Omental fat pad (tissue), 4 donors: ENCODE results near the gene AGO4. TPM values are rescaled to one million over a fixed set of nuclear protein-coding genes. Genes with fewer than 3 reads are reported as not detected.

Experiments used
- ATAC-seq: fragments of 150-250 bp; one replicate; pipeline ENCODE4 v1.9.1; 2016; ENCODE audit warnings: mild to moderate bottlenecking, moderate library complexity; ENCODE audit not compliant: low FRiP score
- DNase-seq: peaks from one replicate; pipeline ENCODE4 v3.0.0-alpha.2; 2019; ENCODE audit warnings: low spot score
- total RNA-seq, 4 donors: library from RNA; depleted of rRNA; stranded (reverse); fragments of >200 nt; gene quantifications; one replicate each; pipeline ENCODE4 v1.1.0, GENCODE V29; 2016
- TF ChIP-seq, protein P1 (sequence below), 3 donors: fragments of 450-650 bp; IDR thresholded peaks; one replicate each; pipeline ENCODE4 v1.5.1; 2016 to 2017; ENCODE audit warnings: antibody characterized with exemption in 3 of 3, mild to moderate bottlenecking in 3 of 3, moderate library complexity in 2 of 3

AGO4 gene
- total RNA-seq, 4 donors from 2014 or later: 9.2 to 28.2 (median 18.4) TPM

DNA sequence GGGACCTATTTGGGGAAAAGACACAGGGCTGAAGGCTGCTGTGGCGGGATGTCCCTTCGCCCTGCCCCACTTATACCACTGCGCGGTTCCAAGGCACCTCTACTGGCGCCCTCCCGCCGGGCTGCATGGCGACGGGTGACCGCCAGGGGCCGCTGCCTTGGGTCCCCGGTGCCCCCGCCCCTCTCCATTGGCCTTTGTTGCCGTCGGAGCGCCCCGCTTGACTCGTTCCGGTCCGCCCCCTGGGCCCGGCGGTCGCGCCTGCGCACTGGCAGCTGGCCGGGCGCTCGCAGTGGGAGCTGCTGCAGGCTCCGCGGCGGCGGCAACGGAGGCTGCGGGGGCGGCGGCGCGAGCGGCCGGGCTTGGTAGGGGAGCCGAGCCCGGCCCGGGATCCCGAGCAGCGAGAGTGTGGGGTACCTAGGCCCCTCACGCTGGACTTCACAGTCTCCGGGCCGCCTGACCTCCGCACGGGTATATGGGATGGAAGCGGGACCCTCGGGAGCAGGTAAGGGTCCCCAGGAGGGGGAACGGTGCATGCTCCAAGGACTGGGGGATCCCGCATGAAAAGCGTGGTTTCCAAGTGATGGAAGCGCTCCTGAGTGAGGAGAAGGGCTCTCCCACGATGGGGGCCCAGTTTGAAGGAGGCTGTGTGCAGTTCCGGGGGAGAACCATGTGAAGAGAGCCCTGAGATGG lies 75.3 kb downstream of the AGO4 start, which contains the start of gene AGO1:
Gene AGO1 (plus strand): TSS at position 265 of the 690 bp plus-strand sequence. CDS start 213 bp downstream, at position 478.
- ATAC-seq: peak; percentile 95
- TF ChIP-seq, protein P1, sequence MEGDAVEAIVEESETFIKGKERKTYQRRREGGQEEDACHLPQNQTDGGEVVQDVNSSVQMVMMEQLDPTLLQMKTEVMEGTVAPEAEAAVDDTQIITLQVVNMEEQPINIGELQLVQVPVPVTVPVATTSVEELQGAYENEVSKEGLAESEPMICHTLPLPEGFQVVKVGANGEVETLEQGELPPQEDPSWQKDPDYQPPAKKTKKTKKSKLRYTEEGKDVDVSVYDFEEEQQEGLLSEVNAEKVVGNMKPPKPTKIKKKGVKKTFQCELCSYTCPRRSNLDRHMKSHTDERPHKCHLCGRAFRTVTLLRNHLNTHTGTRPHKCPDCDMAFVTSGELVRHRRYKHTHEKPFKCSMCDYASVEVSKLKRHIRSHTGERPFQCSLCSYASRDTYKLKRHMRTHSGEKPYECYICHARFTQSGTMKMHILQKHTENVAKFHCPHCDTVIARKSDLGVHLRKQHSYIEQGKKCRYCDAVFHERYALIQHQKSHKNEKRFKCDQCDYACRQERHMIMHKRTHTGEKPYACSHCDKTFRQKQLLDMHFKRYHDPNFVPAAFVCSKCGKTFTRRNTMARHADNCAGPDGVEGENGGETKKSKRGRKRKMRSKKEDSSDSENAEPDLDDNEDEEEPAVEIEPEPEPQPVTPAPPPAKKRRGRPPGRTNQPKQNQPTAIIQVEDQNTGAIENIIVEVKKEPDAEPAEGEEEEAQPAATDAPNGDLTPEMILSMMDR (IDR thresholded peaks at IDR 0.05): peak in 2 of 3 donors; percentile 75 to 89
- DNase-seq: peak; percentile 82

DNA sequence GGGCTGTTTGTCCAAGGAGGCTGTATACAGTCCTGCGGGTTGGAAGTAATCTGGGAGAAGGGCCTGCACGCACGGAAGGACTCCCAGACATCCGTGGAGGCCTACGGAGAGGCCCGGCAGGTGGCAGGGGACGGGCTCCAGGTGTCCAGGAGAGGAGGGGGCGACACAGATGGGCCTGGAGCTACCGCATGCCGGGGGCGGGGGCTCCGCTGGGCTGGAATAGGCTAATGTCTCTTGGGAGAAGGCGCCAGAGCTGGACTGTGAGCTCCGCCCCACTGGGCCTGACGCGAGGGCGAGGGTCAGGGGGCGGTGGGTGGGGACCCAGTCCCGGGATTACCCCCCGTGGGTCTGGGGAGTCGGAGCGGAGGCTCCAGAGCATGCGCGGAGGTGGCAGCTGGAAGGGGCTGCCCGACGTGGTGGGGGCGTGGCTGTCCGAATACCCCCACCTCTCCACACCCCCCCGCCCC lies 75.9 kb downstream of the AGO4 start:
- ATAC-seq: peak; percentile 69
- TF ChIP-seq, protein P1 (IDR thresholded peaks at IDR 0.05): no peak
- DNase-seq: no peak

DNA sequence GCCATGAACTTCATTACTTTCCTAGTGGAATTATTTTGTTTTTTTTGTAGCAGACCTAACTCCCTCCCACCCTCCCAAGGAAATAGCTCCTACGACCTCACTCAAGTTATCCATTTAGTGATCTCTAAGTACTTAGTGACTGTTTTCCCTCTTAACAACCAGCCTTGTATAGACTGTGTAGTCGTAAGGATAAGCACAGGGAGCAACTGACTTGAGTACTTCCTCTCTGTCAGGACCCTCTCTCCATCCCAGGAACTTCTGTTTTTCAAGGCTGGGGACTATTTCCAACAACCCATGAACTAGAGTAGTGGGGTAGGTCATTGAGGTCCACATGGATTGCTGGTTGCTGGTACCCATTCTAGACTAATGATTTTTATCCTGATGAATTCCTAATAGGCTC lies 77.1 kb downstream of the AGO4 start:
- TF ChIP-seq, protein P1 (IDR thresholded peaks at IDR 0.05): no peak
- ATAC-seq (no peak), DNase-seq (no peak)

DNA sequence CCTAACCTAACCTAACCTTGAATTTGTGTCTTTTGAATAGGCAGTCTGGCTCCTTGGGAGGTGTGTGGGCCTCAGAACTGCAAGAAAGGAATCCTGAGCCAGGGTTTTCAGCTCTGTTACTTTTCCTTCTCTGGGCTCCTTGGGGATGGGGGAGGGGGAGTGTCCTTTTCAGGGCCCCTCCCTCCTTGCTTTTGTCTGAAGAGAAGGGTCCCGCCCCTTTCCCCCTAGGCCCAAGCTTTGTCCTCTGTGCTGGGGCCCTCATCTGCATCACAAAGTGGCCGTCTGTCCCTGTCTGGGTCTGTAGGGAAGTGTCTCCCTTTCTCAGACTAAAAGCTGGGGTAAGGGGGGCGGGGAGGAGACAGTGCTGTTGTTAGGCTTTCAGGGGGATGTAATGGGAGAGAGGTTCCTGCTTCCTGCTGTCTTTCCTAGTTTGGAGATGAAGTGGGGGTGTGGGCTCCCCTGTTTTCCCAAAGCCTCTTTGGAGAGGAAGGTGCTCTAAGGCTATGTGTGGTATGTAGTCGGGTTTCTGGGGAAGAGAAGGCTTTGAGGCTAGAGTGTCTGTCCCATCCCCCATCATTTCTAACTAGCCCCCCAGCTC lies 78.2 kb downstream of the AGO4 start:
- TF ChIP-seq, protein P1 (IDR thresholded peaks at IDR 0.05): no peak
- DNase-seq (no peak), ATAC-seq (no peak)

DNA sequence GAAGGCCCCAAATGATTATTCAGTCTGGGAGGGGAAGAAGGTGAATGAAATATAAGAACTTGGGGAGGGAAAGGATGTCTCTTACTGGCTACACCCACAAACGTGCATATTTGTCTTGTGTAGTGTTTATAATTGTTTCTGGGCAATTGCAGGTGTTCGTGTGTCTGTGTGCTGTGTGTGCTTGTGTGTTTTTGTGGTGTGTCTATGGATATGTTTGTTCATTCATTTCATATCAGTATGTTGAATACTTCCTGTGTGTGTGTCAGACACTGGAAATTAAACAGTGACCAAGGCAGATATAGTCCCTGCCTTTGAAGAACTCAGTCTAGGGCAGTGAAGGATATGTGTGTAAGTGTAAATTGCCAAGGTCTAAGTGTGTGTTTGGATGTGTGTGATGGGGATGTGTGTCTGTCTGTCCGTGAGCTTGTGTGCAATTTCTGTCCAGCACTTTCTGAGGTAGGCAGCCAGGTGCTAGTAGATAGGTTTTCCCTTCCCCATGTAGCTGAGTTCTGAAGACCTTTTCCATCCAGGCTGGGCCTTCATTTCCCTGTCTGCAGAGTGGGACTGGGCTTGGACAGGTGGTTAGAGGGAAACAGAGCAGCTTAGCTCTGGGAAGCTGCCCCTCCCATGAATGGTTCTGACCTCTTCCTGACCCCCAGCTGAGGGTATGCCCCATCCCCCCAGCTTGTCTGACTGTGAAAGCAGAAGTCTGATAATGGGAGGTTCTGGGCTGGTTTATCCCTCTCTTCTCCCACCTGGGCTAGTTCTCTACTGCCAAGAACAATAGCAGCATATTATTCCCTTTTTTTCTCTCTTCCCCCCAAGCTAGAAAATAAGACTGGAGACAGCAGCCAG lies 79.0 kb downstream of the AGO4 start:
- DNase-seq: no peak
- TF ChIP-seq, protein P1 (IDR thresholded peaks at IDR 0.05): no peak
- no peak for ATAC-seq

DNA sequence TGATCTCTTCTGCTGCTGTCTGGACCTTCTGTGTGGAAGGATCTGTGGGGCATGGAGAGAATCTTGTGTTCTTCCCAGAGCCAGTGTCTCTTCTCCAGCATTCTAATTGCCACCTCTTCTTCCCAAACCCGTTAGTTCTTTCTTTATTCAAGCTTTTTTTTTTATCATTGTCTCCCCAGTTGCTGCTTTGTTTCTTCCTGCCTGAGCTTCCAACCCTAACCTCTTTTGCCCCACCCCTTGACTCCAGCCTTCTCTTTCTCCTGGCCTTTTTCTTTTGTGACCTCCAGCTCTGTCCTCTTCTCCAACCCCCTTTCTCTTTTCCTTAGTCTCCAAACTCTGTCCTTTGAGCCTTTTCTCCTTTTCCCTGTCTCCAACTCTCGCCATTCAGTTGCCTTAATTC lies 79.7 kb downstream of the AGO4 start:
- TF ChIP-seq, protein P1 (IDR thresholded peaks at IDR 0.05): no peak
- DNase-seq: no peak
- no peak for ATAC-seq
